ENCODE results near the gene INPP1.

INPP1 gene

GRCh38 chr2:190320696-190321095 is 22.7 kb upstream of the INPP1 start:
- Histone ChIP-seq H3K27ac (replicated peaks) (no peak overlapping the region), H3K4me3 (replicated peaks; ENCODE audit: insufficient read depth, low read length) (no peak overlapping the region), H3K27me3 (ENCODE audit: insufficient read depth, poor library complexity, severe bottlenecking) (no peaks in the 10 kb centered on the region)
- no peak for DNase-seq (ENCODE audit: low read depth in 1 of 2, low spot score in 1 of 2)
- TF ChIP-seq REST (IDR thresholded peaks at IDR 0.05; ENCODE audit: insufficient replicate concordance, low read depth): no peak
- TF ChIP-seq POLR2AphosphoS5 (IDR thresholded peaks at IDR 0.05; ENCODE audit: low read depth): no peak
- no peak for TF ChIP-seq GABPA (IDR thresholded peaks at IDR 0.05; ENCODE audit: low read depth)
- no peak for TF ChIP-seq CTCF (IDR thresholded peaks at IDR 0.05; ENCODE audit: insufficient read depth, low read length)
- TF ChIP-seq SPI1 (IDR thresholded peaks at IDR 0.05; ENCODE audit: borderline replicate concordance, low read depth): no peak

GRCh38 chr2:190323406-190323805 is 20.0 kb upstream of the INPP1 start:
- no peak for TF ChIP-seq REST (IDR thresholded peaks at IDR 0.05; ENCODE audit: insufficient replicate concordance, low read depth)
- TF ChIP-seq CTCF (IDR thresholded peaks at IDR 0.05; ENCODE audit: insufficient read depth, low read length): no peak
- no peak for TF ChIP-seq POLR2AphosphoS5 (IDR thresholded peaks at IDR 0.05; ENCODE audit: low read depth)
- no peak for TF ChIP-seq GABPA (IDR thresholded peaks at IDR 0.05; ENCODE audit: low read depth)
- TF ChIP-seq SPI1 (IDR thresholded peaks at IDR 0.05; ENCODE audit: borderline replicate concordance, low read depth): no peak
- no peak overlapping the region for H3K4me3 ChIP-seq (replicated peaks; ENCODE audit: insufficient read depth, low read length)
- no peak overlapping the region for H3K27ac ChIP-seq (replicated peaks)
- no peaks in the 10 kb centered on the region for H3K27me3 ChIP-seq (ENCODE audit: insufficient read depth, poor library complexity, severe bottlenecking)
- DNase-seq (ENCODE audit: low read depth in 1 of 2, low spot score in 1 of 2): no peak

DNA sequence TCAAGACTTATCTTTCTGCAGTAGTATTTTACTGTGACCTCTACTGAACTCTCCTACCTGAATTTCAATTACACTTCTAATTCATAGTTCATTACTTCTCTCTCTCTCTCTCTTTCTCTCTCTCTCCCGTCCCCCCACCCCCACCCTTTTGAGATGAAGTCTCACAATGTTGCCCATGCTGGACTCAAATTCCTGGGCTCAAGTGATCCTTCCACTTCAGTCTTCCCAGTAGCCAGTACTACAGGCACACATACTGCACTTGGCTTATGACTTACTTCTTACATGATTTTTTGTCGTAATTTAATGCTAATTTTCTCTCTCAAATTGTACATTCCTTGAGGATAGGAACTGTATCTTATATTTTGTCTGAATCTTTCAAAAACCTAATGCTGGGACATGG is 17.8 kb upstream of the INPP1 start:
- no peak for DNase-seq (ENCODE audit: low read depth in 1 of 2, low spot score in 1 of 2)
- Histone ChIP-seq H3K27me3 (ENCODE audit: insufficient read depth, poor library complexity, severe bottlenecking) (no peaks in the 10 kb centered on the region), H3K27ac (replicated peaks) (no peak overlapping the region), H3K4me3 (replicated peaks; ENCODE audit: insufficient read depth, low read length) (no peak overlapping the region)
- TF ChIP-seq POLR2AphosphoS5 (IDR thresholded peaks at IDR 0.05; ENCODE audit: low read depth) (no peak), SPI1 (IDR thresholded peaks at IDR 0.05; ENCODE audit: borderline replicate concordance, low read depth) (no peak), CTCF (IDR thresholded peaks at IDR 0.05; ENCODE audit: insufficient read depth, low read length) (no peak)

GRCh38 chr2:190327867-190328572 is 15.4 kb upstream of the INPP1 start:
- no peak overlapping the region for H3K4me3 ChIP-seq (replicated peaks; ENCODE audit: insufficient read depth, low read length)
- H3K27me3 ChIP-seq (ENCODE audit: insufficient read depth, poor library complexity, severe bottlenecking): no peaks in the 10 kb centered on the region
- TF ChIP-seq POLR2AphosphoS5 (IDR thresholded peaks at IDR 0.05; ENCODE audit: low read depth): no peak
- TF ChIP-seq GABPA (IDR thresholded peaks at IDR 0.05; ENCODE audit: low read depth): no peak
- no peak overlapping the region for H3K27ac ChIP-seq (replicated peaks)
- DNase-seq (ENCODE audit: low read depth in 1 of 2, low spot score in 1 of 2): no peak
